IMR-90 (cell line): ENCODE data around the gene SERPINB1. TPM values are rescaled to one million over a fixed set of nuclear protein-coding genes. Genes with fewer than 3 reads are reported as not detected.

ENCODE experiments used
- ATAC-seq: fragments of 200-7000 bp; cut with Tn5 transposase; 2 replicates; pipeline ENCODE4 v1.9.1; 2020; ENCODE audit warnings: low read depth, mild to moderate bottlenecking, moderate library complexity
- BruUV-seq: library from RNA; stranded (reverse); fragments of 400-500 nt; replicated peaks from 2 replicates; lab custom pipeline; 2021; lab: Mats Ljungman, UMichigan
- CTCF ChIA-PET: fragments of 300-600 bp; formaldehyde crosslinking; extraction: SDS; loops from one replicate; lab custom pipeline; 2021; ENCODE audit warnings: antibody characterized with exemption; lab: Yijun Ruan, JAX
- POLR2A ChIA-PET: fragments of 300-600 bp; sonication (Branson Sonifier 250); formaldehyde crosslinking; loops from one replicate; lab custom pipeline; 2022; ENCODE audit warnings: antibody characterized with exemption; ENCODE audit not compliant: unreplicated experiment; lab: Charles Lee
- DNase-seq: peaks from one replicate; pipeline ENCODE4 v3.0.0; 2013
- H2AFZ ChIP-seq: replicated peaks from 2 replicates; pipeline ENCODE3; 2013; ENCODE audit warnings: low read length, mild to moderate bottlenecking; ENCODE audit not compliant: poor library complexity
- H2AK5ac ChIP-seq: 2 replicates; pipeline ENCODE4 v1.6.1; 2013; ENCODE audit warnings: low read depth, low read length, inconsistent platforms
- H2AK9ac ChIP-seq: replicated peaks from 2 replicates; pipeline ENCODE3; 2013; ENCODE audit warnings: mild to moderate bottlenecking, low read depth, low read length, moderate library complexity; ENCODE audit not compliant: poor library complexity
- H2BK120ac ChIP-seq: 2 replicates; pipeline ENCODE4 v1.6.1; 2013; ENCODE audit warnings: low read depth, low read length, inconsistent platforms
- H2BK15ac ChIP-seq: 3 replicates; pipeline ENCODE4 v1.6.1; 2013; ENCODE audit warnings: low read depth, low read length, inconsistent platforms
- H2BK20ac ChIP-seq: 2 replicates; pipeline ENCODE4 v1.6.1; 2013; ENCODE audit warnings: low read depth, mild to moderate bottlenecking, inconsistent platforms, low read length, moderate library complexity
- H2BK5ac ChIP-seq: 2 replicates; pipeline ENCODE4 v1.6.1; 2013; ENCODE audit warnings: mild to moderate bottlenecking, low read depth, low read length, inconsistent platforms; ENCODE audit not compliant: poor library complexity, severe bottlenecking
- H3K14ac ChIP-seq: replicated peaks from 2 replicates; pipeline ENCODE4 v1.6.1; 2013; ENCODE audit warnings: low read depth, low read length, inconsistent platforms
- H3K18ac ChIP-seq: 2 replicates; pipeline ENCODE4 v1.6.1; 2013; ENCODE audit warnings: low read depth, low read length, control low read depth
- H3K23ac ChIP-seq: 2 replicates; pipeline ENCODE4 v1.6.1; 2013; ENCODE audit warnings: low read depth, low read length, inconsistent platforms
- H3K27ac ChIP-seq: 2 replicates; pipeline ENCODE4 v1.5.1; 2013; ENCODE audit warnings: mild to moderate bottlenecking, control low read depth, low read length; ENCODE audit not compliant: insufficient read depth
- H3K27me3 ChIP-seq: 2 replicates; pipeline ENCODE4 v1.6.1; 2013; ENCODE audit warnings: low read length; ENCODE audit not compliant: control insufficient read depth, insufficient read depth
- H3K36me3 ChIP-seq: 2 replicates; pipeline ENCODE4 v1.6.1; 2013; ENCODE audit warnings: low read length, mixed read lengths; ENCODE audit not compliant: control insufficient read depth, insufficient read depth
- H3K4ac ChIP-seq: 2 replicates; pipeline ENCODE4 v1.6.1; 2013; ENCODE audit warnings: low read depth, low read length, inconsistent platforms
- H3K4me1 ChIP-seq: 2 replicates; pipeline ENCODE4 v1.6.1; 2013; ENCODE audit warnings: low read length, mixed read lengths; ENCODE audit not compliant: control insufficient read depth, insufficient read depth
- H3K4me2 ChIP-seq: 2 replicates; pipeline ENCODE4 v1.6.1; 2013; ENCODE audit warnings: low read depth, mild to moderate bottlenecking, control low read depth, low read length, moderate library complexity
- H3K4me3 ChIP-seq: 2 replicates; pipeline ENCODE4 v1.5.1; 2013; ENCODE audit warnings: low read depth, mild to moderate bottlenecking, control low read depth, low read length, moderate library complexity; ENCODE audit not compliant: insufficient read depth
- H3K56ac ChIP-seq: 2 replicates; pipeline ENCODE4 v1.6.1; 2013; ENCODE audit warnings: low read length, inconsistent platforms; ENCODE audit not compliant: insufficient read depth; ENCODE audit errors: extremely low read depth
- H3K79me1 ChIP-seq, 2 experiments: 2 replicates each; pipeline ENCODE4 v1.6.1; 2013; ENCODE audit warnings: low read length in 2 of 2, inconsistent platforms in 1 of 2, low read depth in 1 of 2
- H3K9ac ChIP-seq: 2 replicates; pipeline ENCODE4 v1.6.1; 2013; ENCODE audit warnings: low read depth, low read length, control low read depth
- H3K9me1 ChIP-seq: 2 replicates; pipeline ENCODE4 v1.6.1; 2013; ENCODE audit warnings: low read length, inconsistent platforms; ENCODE audit not compliant: insufficient read depth
- H3K9me3 ChIP-seq: 2 replicates; pipeline ENCODE4 v1.6.1; 2013; ENCODE audit warnings: low read length; ENCODE audit not compliant: control insufficient read depth, insufficient read depth
- H4K20me1 ChIP-seq: 2 replicates; pipeline ENCODE4 v1.6.1; 2013; ENCODE audit warnings: low read length, inconsistent platforms; ENCODE audit not compliant: insufficient read depth
- H4K5ac ChIP-seq: 2 replicates; pipeline ENCODE4 v1.6.1; 2013; ENCODE audit warnings: mild to moderate bottlenecking, low read depth, low read length, control low read depth
- H4K8ac ChIP-seq, 2 experiments: 2 replicates each; pipeline ENCODE4 v1.6.1; 2013; ENCODE audit warnings: low read depth in 2 of 2, low read length in 2 of 2, control low read depth in 1 of 2, inconsistent platforms in 1 of 2
- H4K91ac ChIP-seq: 2 replicates; pipeline ENCODE4 v1.6.1; 2013; ENCODE audit warnings: low read depth, low read length, inconsistent platforms; ENCODE audit not compliant: insufficient read depth
- BHLHE40 ChIP-seq: fragments of 150-350 bp; IDR thresholded peaks from 2 replicates; pipeline ENCODE4 v1.6.1; 2016; ENCODE audit warnings: mild to moderate bottlenecking, low read depth, low read length
- CEBPB ChIP-seq: IDR thresholded peaks from 2 replicates; pipeline ENCODE4 v1.6.1; 2012; ENCODE audit warnings: low read depth, low read length, improper control_type of control experiment
- ELK1 ChIP-seq: fragments of 150-350 bp; IDR thresholded peaks from 2 replicates; pipeline ENCODE4 v1.6.1; 2016; ENCODE audit warnings: low read depth, mild to moderate bottlenecking, low read length, moderate library complexity, borderline replicate concordance
- FOS ChIP-seq: fragments of 150-350 bp; IDR thresholded peaks from 2 replicates; pipeline ENCODE4 v1.6.1; 2016; ENCODE audit warnings: low read depth, low read length
- MAFK ChIP-seq: IDR thresholded peaks from 2 replicates; pipeline ENCODE4 v1.6.1; 2012; ENCODE audit warnings: low read depth, low read length, improper control_type of control experiment
- MAZ ChIP-seq: IDR thresholded peaks from 2 replicates; pipeline ENCODE4 v1.6.1; 2012; ENCODE audit warnings: low read depth, mild to moderate bottlenecking, low read length, improper control_type of control experiment, moderate library complexity, borderline replicate concordance
- NFE2L2 ChIP-seq: fragments of 150-350 bp; IDR thresholded peaks from 2 replicates; pipeline ENCODE4 v1.6.1; 2016; ENCODE audit warnings: low read depth, mild to moderate bottlenecking, low read length
- RAD21 ChIP-seq: IDR thresholded peaks from 2 replicates; pipeline ENCODE4 v1.6.1; 2012; ENCODE audit warnings: low read length, improper control_type of control experiment
- RCOR1 ChIP-seq: IDR thresholded peaks from 2 replicates; pipeline ENCODE4 v1.6.1; 2012; ENCODE audit warnings: mild to moderate bottlenecking, low read length, improper control_type of control experiment; ENCODE audit not compliant: insufficient replicate concordance
- SMC3 ChIP-seq: fragments of 150-350 bp; IDR thresholded peaks from 2 replicates; pipeline ENCODE4 v1.6.1; 2016; ENCODE audit warnings: low read depth, mild to moderate bottlenecking, antibody characterized with exemption, low read length, moderate library complexity
- WGBS, 2 experiments: methylation state at CpG; one replicate each; pipeline versions ENCODE4 v1.1.5 to v1.1.7; 2013; ENCODE audit warnings: missing lambda C conversion rate in 2 of 2; ENCODE audit not compliant: insufficient read length in 1 of 2; ENCODE audit errors: extremely low coverage in 2 of 2; 5-methylcytosine and 5-hydroxymethylcytosine counted together
- dilution Hi-C: fragments of 300-500 bp; cut with HindIII; formaldehyde crosslinking; loops from one replicate; pipeline ENCODE4 v1.14.3; 2018; ENCODE audit warnings: low sequenced_read_pairs; ENCODE audit not compliant: unreplicated experiment
- in situ Hi-C: fragments of 300-500 bp; cut with MboI; formaldehyde crosslinking; loops from 3 replicates; pipeline ENCODE4 v1.14.3; 2019; ENCODE audit warnings: low sequenced_read_pairs, inconsistent platforms, mixed read lengths
- intact Hi-C: fragments of 100-400 bp; cut with micrococcal nuclease; formaldehyde crosslinking; loops from 2 replicates; pipeline ENCODE4 v1.10.0; 2022
- polyA plus RNA-seq, 3 experiments: library from polyadenylated mRNA; depleted of rRNA; stranded (reverse); fragments of >200 nt; gene quantifications; 2 replicates each; pipeline ENCODE4 v1.2.3, GENCODE V29; 2012; ENCODE audit warnings: low replicate concordance in 1 of 3
- total RNA-seq: library from RNA; depleted of rRNA; stranded (reverse); fragments of >200 nt; gene quantifications from 2 replicates; pipeline ENCODE4 v1.2.3, GENCODE V29; 2012

SERPINB1 gene
- total and polyA plus RNA-seq, 2 of the 4 experiments (the other 2 are of a cell fraction): 6.1 to 9.1 TPM

- TF ChIP-seq BHLHE40: no peak
Measured at GRCh38 chr6:2872423-2873358, 31.0 kb upstream of the SERPINB1 start (continued).

GRCh38 chr6:2871953-2872352 lies 30.3 kb upstream of the SERPINB1 start:
- ATAC-seq (no peak), DNase-seq (no peak)
- Histone ChIP-seq H3K27ac (no peak overlapping the region), H3K14ac (no peak overlapping the region), H3K36me3 (no peaks in the 10 kb centered on the region), H3K4me3 (no peak overlapping the region), H3K4ac (no peak overlapping the region), H4K8ac (no peak overlapping the region), H3K79me1 (no peaks in the 10 kb centered on the region), H2AK9ac (no peak overlapping the region), H2BK5ac (no peak overlapping the region), H3K18ac (no peak overlapping the region), H2BK20ac (no peak overlapping the region), H2AFZ (no peak overlapping the region), H3K9me3 (no peaks in the 10 kb centered on the region), H3K23ac (no peak overlapping the region), H2BK120ac (no peak overlapping the region), H3K9me1 (no peaks in the 10 kb centered on the region), H3K27me3 (no peaks in the 10 kb centered on the region), H2BK15ac (no peak overlapping the region), H4K91ac (no peak overlapping the region), H2AK5ac (no peak overlapping the region), H4K5ac (no peak overlapping the region), H3K56ac (no peak overlapping the region), H4K20me1 (no peaks in the 10 kb centered on the region), H3K9ac (no peak overlapping the region), H3K4me2 (no peak overlapping the region), H3K4me1 (peaks cover 11% of the 10 kb centered on the region)
- no CpG with 5 or more reads among the region's 2 CpGs for WGBS, 2 experiments
- TF ChIP-seq MAFK (no peak), ELK1 (no peak), MAZ (no peak), SMC3 (no peak), FOS (no peak), CEBPB (no peak), NFE2L2 (no peak), RAD21 (no peak), RCOR1 (no peak)
- ChIA-PET POLR2A (no interaction called here), CTCF (no interaction called here)
- BruUV-seq: no TSS peak
- intact Hi-C loops: no loop called here
- in situ Hi-C loops: no loop called here
- dilution Hi-C loops: no loop called here
